PFSK-1 (cell line): ENCODE data around the gene PCNT.

Experiments used
- FOXP2 ChIP-seq: optimal IDR thresholded peaks from 2 replicates; pipeline ENCODE3; 2011; ENCODE audit warnings: borderline replicate concordance, control low read depth, inconsistent platforms; ENCODE audit not compliant: insufficient read depth; ENCODE audit errors: extremely low read length, extremely low read depth
- POLR2AphosphoS5 ChIP-seq: IDR thresholded peaks from 2 replicates; pipeline ENCODE4 v1.6.1; 2012; ENCODE audit warnings: low read depth, mild to moderate bottlenecking, control low read depth, low read length, moderate library complexity
- SIN3A ChIP-seq: IDR thresholded peaks from 2 replicates; pipeline ENCODE4 v1.6.1; 2012; ENCODE audit warnings: mild to moderate bottlenecking, low read length, moderate library complexity, borderline replicate concordance; ENCODE audit not compliant: insufficient read depth
- TAF1 ChIP-seq: IDR thresholded peaks from 2 replicates; pipeline ENCODE4 v1.6.1; 2012; ENCODE audit warnings: low read length, control low read depth, borderline replicate concordance; ENCODE audit not compliant: insufficient read depth
- TF ChIP-seq, protein P1 (sequence below), 2 experiments: IDR thresholded peaks; 2 replicates each; pipeline versions ENCODE4 v1.6.1 to v1.8.0; 2011 to 2012; ENCODE audit warnings: low read depth in 2 of 2, low read length in 2 of 2, control low read depth in 1 of 2, inconsistent platforms in 1 of 2, mild to moderate bottlenecking in 1 of 2, moderate library complexity in 1 of 2; ENCODE audit not compliant: insufficient read depth in 1 of 2

Gene PCNT

GRCh38 chr21:46410516-46410915, 86.6 kb downstream of the PCNT start:
- TF ChIP-seq, protein P1, sequence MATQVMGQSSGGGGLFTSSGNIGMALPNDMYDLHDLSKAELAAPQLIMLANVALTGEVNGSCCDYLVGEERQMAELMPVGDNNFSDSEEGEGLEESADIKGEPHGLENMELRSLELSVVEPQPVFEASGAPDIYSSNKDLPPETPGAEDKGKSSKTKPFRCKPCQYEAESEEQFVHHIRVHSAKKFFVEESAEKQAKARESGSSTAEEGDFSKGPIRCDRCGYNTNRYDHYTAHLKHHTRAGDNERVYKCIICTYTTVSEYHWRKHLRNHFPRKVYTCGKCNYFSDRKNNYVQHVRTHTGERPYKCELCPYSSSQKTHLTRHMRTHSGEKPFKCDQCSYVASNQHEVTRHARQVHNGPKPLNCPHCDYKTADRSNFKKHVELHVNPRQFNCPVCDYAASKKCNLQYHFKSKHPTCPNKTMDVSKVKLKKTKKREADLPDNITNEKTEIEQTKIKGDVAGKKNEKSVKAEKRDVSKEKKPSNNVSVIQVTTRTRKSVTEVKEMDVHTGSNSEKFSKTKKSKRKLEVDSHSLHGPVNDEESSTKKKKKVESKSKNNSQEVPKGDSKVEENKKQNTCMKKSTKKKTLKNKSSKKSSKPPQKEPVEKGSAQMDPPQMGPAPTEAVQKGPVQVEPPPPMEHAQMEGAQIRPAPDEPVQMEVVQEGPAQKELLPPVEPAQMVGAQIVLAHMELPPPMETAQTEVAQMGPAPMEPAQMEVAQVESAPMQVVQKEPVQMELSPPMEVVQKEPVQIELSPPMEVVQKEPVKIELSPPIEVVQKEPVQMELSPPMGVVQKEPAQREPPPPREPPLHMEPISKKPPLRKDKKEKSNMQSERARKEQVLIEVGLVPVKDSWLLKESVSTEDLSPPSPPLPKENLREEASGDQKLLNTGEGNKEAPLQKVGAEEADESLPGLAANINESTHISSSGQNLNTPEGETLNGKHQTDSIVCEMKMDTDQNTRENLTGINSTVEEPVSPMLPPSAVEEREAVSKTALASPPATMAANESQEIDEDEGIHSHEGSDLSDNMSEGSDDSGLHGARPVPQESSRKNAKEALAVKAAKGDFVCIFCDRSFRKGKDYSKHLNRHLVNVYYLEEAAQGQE (IDR thresholded peaks at IDR 0.05; ENCODE audit: insufficient read depth in 1 of 2, low read depth in 2 of 2, low read length in 2 of 2) = no peak
- no peak for TF ChIP-seq FOXP2
- TF ChIP-seq TAF1 = no peak
- TF ChIP-seq POLR2AphosphoS5 = no peak

DNA sequence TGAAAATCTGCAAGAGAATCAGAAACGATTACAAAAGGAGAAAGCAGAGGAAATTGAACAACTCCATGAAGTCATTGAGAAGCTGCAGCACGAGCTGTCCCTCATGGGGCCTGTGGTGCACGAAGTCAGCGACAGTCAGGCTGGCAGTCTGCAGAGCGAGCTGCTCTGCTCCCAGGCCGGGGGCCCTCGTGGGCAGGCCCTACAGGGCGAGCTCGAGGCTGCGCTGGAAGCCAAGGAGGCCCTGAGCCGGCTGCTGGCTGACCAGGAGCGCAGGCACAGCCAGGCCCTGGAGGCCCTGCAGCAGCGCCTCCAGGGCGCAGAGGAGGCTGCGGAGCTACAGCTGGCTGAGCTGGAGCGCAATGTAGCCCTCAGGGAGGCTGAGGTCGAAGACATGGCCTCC, 87.3 kb downstream of the PCNT start:
- TF ChIP-seq FOXP2 (no peak), TAF1 (no peak), SIN3A (no peak), POLR2AphosphoS5 (no peak)
- TF ChIP-seq, protein P1 (IDR thresholded peaks at IDR 0.05; ENCODE audit: insufficient read depth in 1 of 2, low read depth in 2 of 2, low read length in 2 of 2) = no peak

DNA sequence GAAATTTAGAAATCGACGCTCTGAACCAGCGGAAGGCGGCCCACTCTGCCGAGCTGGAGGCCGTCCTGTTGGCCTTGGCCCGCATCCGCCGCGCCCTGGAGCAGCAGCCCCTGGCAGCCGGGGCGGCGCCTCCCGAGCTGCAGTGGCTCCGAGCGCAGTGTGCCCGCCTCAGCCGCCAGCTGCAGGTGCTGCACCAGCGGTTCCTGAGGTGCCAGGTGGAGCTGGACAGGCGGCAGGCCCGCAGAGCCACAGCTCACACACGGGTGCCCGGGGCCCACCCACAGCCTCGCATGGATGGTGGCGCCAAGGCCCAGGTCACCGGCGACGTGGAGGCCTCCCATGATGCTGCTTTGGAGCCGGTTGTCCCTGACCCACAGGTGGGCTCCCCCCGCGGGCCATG, 87.7 kb downstream of the PCNT start:
- TF ChIP-seq SIN3A (no peak), TAF1 (no peak), FOXP2 (no peak), POLR2AphosphoS5 (no peak)
- TF ChIP-seq, protein P1 (IDR thresholded peaks at IDR 0.05; ENCODE audit: insufficient read depth in 1 of 2, low read depth in 2 of 2, low read length in 2 of 2) = no peak

DNA sequence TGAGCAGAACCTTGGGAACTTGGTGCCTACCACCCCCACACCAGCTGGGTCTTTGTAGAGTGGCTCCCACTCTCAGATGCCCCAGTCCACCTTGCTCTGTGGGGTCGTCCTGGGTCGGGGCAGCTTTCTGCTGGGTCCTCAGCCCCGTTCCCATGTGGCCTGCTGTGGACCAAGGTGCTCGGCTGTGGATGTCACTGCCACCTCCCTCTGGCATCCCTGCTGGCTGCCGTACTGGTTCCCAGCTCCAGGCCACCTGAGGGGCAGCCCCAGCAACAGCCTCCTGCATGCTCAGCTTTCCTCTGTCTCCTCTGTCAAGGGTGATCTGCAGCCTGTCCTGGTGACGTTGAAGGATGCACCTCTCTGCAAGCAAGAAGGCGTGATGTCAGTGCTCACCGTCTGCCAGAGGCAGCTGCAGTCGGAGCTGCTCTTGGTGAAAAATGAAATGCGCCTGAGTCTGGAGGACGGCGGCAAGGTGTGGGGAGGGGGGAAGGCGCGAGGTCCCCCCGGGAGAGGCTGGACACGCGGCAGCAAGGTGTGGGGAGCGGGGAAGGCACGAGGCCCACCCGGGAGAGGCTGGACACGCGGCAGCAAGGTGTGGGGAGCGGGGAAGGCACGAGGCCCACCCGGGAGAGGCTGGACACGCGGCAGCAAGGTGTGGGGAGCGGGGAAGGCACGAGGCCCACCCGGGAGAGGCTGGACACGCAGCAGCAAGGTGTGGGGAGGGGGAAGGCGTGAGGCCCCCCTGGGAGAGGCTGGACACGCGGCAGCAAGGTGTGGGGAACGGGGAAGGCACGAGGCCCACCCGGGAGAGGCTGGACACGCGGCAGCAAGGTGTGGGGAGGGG, 88.8 kb downstream of the PCNT start:
- TF ChIP-seq TAF1 (no peak), SIN3A (no peak), POLR2AphosphoS5 (no peak), FOXP2 (no peak)
- TF ChIP-seq, protein P1 (IDR thresholded peaks at IDR 0.05; ENCODE audit: insufficient read depth in 1 of 2, low read depth in 2 of 2, low read length in 2 of 2) = no peak

DNA sequence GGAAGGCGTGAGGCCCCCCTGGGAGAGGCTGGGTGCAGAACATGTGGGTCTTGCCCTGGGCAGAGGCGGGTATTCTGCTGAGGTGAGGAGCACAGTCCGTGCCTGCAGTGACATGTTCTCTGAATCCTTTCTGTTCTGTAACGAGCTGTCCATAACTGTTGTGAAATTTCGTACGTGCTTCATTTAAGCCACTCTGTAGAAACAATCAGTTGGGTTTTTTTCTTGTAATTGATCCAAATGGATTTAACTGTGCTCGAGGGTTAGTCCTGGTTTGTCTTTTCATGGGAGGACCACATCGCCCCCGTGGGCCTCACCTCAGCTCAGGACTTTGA, 89.4 kb downstream of the PCNT start:
- TF ChIP-seq POLR2AphosphoS5 (no peak), FOXP2 (no peak), SIN3A (no peak), TAF1 (no peak)
- TF ChIP-seq, protein P1 (IDR thresholded peaks at IDR 0.05; ENCODE audit: insufficient read depth in 1 of 2, low read depth in 2 of 2, low read length in 2 of 2) = no peak
